NCI-H187 treated with DMSO at 0.1 percent for 48 hours (cell line): Measurements from ENCODE around the gene THBD.

ENCODE experiments used
- DNase-seq: peaks from one replicate; lab custom pipeline; 2025; lab: John Stamatoyannopoulos, UW

The THBD gene

DNA sequence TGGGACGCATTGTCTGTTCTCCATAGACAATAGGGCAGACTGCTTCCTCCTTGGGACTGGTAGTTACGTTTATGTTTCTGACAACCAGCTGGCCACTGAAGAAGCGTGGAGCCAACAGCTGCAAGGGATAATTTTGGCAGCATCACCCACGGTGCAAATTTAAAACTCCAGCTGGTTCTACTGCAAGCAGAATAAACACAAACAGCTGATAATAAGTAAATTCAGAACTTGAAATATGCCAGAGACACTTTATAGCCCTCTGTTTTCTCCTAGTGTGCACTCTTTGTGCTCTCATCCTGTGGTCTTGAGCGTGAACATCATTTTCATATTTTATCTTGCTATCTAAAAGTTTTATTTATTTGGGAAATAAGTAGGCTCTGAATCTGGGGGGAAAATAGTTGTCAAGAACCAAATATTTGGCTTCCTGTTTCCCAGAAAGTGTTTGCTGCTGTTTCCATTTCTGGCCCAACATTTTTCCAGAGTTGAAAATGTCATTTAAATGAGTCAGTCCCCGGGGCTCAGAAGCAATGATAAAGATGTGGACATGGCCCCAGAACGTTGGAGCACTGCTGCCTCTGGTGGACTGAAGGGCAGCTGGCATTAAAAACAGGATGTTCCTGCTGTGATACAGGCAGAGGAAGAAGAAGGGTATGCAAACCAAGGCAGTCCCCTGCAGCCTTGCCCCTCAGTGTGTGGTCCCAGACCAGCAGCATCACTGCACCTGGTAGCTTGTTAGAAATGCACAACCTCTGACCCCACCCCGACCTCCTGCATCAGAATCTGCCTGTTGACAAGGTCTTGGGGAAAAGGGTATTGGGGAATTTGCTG lies 12.5 kb upstream of the THBD start:
- DNase-seq: no peak

DNA sequence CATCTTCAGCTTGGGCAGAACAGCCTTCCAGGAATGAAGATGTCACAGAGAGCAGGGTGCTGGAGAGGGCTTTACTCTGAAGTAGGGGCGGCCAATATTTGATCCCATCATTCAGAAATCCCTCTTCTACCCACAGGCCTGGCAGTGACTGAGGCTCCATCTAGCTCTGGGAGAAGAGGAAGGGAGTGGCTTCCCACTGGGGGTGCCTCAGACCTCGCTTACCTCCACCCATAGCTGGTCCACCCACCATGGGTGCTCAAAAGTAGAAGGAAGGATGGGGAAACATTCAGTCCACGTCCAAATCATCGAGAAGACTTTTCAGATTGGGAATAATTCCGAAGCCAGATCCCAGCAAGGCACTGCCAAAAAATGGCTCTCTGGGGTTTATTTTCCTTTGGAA lies 11.8 kb upstream of the THBD start:
- no peak for DNase-seq

DNA sequence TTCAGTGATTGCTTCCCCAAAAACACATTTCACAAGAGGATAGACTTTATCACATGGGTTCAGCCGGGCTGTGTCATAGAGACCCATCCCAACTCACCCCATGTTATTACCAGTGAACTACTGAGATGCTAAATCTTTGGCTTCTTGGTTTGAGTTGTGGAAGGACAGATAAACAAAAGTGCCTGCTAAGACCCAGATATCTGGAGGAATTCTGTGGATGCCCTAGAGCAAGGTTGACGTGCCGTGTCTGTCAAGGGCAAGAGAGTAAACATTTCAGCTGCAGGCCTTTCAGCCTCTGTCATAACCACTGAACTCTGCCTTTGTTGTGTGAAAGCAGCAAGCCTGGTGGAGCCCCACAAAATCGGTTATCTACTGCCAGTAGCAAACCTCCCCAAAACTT lies 11.2 kb upstream of the THBD start:
- DNase-seq: no peak

DNA sequence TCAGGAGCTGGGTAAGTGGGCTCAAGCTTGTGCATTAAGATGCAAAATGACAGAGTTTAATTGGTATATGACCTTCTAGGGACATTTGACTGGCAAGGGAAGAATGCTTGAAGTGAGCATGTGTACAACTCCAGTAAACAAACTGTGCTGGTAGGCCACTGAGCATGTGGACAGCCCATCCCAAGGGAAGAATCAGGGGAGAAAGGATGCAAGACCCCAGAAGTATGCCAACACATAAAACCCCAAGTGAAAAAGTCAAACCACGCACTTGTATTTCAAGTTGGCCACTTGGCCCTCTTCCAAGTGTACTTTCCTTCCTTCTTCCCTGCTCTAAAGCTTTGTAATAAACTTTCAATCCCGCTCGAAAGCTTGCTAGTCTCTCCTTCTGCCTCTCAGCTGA lies 10.4 kb upstream of the THBD start:
- no peak for DNase-seq

DNA sequence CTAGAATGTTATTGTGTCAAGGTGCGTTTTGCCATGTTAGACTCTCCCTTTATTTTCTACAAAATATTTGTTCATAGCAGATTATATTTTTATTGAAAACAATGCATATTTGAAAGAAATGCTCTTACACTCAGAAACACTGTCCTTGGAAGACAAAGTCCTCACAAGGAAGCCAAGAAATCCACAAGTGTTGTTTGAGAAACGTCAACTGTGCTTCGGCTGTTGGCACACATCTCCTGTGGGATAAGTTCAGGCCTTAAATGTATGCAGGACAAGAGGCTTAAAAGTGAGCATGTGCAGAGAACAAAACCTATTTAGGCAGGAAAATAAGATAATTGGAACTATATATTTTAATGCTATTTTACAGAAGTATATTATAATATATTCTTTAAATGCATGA lies 9.5 kb upstream of the THBD start:
- DNase-seq: no peak

DNA sequence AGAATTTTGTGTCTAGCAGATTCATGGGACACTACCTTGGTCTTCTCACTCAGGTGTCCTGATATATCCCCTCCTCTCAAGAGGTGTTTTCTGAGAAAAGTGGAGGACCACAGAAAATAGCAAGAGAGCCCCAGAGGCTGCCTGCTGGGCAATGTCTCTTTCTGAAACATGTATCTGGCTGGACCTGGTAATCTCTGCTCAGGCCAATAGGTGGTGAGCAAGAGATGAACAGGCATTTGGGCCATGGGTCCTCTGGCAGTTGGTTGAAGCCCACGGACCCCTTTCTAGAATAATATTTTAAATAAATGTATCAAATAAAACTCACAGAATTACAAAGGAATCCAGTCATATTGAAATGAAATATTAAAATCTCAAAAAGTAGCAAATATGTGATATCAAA lies 8.8 kb upstream of the THBD start:
- no peak for DNase-seq

DNA sequence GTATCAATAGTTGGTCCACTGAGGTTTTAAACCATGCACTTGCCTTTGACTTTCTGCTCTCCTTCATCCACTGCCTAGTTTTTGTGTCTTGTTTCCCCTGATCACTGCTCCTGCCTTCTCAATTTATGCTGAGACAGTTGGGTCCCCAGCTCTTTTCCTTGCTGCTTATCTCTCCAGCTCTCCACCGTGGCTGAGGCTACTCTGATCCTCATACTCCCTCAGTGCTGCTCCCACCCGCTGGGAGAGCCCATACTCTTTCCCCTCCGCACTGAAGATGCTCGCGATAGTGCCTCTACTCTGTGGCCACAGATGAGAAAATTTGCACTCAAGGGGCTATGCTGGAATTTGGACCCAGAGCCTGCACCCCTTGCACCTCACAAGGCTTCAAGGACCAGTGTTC lies 3.4 kb upstream of the THBD start:
- no peak for DNase-seq

DNA sequence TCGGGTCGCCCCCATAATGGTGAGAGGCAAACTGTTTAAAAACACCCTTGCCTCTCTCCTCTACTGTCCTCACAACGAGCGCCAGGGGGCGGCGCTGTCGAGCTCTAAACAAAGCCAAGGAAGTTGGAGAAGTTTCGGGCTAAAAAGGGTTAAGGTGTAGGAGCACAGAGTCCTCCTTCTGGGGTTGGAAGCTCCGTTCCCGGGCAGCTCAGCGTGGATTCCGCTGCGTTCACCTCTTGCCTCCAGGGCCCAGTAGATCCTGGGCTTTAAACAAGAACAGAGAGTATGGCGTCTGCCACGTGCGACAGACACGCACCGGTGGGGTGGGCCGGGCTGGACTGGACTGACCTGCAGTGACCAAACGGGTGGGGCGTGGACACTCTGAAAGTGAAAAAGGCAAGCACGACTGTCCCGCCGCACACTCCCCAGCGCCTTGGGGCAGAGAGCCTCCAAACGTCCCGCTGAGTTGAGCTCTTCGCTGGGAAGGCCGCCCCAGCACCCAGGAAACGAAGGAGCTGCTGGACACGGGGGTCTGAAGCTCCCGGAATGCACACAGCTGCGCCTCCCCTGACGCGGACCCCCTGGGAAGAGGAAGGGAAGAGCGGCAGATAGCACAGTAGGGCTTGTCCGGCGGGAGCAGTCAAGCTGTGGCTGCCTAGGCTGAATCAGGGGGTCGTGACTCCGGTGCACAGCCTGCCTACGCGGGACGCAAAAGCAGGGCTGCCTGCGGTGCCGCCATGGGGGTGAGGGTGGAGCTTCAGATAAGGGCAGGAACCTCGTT lies 1.6 kb upstream of the THBD start:
- DNase-seq: no peak

DNA sequence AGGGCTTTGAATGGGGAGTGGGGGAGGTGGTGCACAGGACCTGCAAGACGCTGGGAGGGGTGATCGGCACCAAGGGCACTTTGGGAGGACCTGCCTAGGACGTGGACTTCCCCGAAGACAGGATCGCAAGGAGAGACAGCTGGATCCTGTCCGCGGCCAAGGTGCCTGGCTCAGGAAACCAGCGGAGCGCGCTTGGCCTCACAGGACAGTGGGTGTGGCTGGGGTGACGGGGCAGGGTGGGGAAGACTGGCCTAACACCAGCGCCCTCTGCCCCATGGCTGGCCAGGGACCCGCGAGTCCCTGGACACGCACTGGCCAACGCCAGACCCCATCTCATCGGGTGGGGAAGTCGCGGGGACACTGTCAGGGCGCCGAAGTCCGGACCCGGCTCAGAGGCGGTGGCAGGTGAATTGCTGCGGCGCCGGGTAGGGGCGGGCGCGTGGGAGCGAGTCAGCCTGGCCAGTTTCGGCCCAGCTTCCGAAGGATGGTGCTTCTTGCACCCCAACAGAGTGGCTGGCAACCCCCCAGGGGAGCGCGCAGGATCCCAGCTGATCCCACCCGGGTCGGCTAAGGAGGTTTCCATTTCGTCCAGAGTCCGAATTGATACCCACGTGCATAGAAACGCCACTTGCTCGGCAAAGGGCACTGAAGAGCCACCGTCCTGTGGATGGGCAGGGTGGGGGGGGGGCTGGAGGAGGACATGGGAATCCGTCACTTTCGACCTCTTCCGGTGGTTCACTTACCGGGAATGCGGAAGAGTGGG lies 785 bp upstream of the THBD start:
- no peak for DNase-seq

DNA sequence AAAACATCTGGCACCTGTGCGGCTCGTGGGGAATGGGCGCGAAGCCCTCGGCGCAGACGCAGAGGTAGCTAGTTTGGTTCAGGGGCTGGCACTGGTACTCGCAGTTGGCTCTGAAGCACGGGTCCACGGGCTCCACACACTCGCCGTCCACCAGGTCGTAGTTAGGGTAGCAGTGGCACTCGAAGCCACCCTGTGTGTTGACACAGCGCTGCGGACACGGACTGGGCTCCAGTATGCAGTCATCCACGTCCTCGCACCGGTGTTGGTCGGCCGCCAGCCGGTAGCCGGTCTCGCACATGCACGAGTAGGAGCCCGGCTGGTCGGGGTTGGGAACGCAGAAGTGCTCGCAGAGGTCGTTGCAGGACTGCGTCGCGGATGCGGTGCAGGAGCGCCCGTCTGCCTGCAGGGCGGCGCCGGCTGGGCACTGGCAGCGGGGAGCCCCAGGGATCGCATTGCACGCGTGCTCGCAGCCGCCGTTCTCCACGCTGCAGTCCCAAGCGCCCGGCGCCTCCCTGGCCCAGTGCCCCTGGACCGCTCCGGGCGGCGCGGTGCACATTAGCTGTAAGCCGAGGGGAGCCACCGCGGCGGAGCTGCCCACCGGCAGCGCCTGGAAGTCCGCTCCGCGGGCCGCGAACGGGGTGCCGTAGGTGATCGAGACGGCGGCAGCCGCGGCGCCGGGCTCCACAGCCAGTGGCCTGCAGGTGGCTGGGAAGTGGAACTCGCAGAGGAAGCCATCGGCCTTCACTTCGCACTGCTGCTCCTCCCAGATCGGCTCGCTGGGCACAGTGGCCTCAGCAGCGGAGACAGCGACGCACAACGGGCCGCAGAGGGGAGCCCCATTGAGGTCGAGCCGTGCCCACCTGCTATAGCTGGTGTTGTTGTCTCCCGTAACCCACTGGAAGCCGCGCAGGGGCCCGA lies 930 bp downstream of the THBD start:
- DNase-seq: no peak

DNA sequence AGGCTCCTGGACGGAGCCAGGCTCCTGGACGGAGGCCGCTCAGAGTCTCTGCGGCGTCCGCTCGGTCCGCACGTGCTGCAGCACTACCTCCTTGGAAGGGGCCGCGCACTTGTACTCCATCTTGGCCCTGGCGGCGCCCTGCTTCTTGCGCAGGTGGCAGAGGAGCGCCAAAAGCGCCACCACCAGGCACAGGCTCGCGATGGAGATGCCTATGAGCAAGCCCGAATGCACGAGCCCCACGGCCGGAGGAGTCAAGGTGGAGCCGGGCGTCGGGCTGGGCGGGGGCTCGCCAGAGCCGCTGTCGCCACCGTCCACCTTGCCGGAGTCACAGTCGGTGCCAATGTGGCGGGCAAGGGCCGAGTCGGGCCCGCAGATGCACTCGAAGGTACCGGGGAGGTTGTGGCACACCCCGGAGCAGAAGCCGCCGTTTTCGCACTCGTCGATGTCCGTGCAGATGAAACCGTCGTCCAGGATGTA lies 1.7 kb downstream of the THBD start:
- no peak for DNase-seq

DNA sequence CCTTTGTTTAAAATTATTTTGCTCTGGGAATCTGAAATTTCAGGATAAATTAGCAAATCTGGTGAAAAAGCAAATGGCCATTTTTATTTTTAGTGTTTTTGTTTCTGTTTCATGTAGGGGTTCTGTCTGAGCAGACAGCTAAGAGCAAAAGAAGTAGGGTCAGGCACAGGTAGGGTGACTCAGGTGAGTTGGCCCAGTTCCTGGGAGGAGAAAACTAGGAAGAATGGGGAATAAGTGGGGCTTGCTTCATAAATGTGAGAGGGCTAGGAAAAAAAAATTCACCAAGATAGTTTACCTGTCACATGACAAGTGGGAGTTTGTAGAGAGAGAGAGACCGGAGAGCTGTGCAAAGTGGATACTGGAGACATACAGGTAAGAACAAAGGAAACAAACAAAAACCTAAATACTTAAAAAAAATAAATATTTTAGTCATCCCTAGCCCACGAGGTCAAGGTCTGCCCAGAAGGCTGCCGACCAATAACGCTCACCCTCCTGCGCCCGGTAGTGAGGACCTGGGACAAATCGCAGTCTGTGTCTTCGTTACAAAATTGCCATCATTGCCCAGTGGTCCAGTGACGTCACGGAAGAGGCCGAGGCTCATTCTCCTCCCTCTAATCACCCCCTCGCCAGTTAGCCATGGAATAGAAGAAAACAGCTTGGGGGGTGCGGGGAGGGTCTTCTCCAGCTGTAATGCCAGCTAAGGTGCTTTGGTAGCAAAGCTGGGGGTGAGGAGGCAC lies 2.3 kb downstream of the THBD start:
- DNase-seq: no peak

DNA sequence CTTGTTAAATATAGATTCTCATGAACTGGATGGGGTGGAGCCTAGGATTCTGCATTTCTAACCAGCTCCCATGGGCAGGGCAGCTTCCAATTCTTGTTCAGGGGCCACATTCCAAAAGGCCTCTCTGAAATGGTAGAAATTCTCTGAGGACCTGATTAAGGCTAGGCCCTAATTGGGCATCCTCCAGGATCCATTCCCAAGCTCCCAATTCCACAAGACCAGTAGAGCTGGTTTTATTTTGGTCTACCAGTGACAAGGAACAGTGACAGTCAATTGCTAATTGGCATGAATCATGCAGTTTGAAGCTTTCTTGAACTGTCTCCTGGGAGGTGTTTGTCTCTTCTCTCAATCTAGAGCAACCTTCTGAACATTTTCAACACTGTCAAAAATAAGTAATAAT lies 3.0 kb downstream of the THBD start:
- no peak for DNase-seq

DNA sequence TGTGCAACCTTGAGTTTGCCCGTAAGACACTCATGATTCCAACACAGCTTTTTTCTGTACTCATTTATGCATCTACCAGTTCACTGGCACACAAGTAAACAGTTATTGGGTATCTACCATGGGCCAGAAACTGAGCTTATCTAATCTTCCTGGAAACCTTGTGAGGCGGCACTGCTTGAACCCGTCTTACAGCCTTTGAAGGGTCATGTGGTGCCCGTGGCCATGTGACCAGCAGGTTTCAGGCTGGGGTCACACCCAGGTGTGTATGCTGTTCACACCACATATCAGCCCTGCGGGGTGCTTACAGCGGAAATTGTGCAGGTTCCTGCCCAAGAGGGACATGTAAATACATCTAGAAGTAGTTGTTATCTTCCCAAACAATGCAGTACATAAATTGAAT lies 6.1 kb downstream of the THBD start:
- no peak for DNase-seq

DNA sequence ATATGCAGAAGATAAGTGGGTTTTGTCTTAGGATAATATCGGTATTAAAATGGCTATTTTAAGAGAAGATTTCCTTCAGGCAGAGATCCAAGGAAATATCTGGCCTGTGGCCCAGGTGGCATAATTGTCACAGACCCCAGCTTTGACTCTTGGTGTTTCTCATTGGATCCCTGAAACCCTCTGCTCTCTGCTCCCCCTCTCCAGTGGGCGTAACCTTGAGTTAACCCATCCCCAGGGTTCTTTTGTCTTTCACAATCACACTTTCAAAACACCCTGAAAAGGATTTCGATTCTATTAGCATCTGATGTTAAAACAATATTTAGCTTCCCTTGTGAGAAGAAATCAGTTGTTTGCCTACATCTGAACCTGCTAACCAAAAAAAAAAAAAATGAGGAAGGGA lies 7.2 kb downstream of the THBD start:
- DNase-seq: no peak

DNA sequence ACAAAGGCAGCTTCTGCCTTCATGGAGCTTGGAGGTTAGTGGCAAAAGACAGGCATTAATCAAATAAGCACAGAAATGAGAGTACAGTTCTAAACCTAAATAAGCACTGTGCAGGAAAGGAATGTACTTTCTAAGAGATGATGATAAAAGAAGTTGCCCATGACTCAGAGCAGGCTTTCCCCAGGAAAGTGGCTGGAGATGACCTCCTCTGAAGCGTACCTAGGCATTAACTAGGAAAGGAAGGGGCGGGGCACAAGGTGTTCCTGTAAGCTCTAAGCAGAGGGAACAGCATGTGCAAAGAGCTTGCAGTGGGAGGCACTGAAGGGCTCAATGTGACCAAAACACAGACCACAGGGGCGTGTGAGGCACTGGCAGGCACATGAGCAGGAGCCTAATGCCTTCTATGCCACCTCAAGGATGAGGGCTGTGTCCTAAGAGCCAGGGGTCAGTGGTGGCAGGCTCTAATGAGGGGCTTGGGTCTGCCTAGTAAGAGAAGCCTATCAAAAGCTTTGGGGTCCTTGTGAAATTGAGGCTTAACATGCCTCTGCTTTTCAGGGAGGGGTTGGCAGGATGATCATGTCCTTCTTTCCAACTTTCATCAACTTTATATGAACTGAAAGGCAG lies 9.5 kb downstream of the THBD start:
- no peak for DNase-seq

DNA sequence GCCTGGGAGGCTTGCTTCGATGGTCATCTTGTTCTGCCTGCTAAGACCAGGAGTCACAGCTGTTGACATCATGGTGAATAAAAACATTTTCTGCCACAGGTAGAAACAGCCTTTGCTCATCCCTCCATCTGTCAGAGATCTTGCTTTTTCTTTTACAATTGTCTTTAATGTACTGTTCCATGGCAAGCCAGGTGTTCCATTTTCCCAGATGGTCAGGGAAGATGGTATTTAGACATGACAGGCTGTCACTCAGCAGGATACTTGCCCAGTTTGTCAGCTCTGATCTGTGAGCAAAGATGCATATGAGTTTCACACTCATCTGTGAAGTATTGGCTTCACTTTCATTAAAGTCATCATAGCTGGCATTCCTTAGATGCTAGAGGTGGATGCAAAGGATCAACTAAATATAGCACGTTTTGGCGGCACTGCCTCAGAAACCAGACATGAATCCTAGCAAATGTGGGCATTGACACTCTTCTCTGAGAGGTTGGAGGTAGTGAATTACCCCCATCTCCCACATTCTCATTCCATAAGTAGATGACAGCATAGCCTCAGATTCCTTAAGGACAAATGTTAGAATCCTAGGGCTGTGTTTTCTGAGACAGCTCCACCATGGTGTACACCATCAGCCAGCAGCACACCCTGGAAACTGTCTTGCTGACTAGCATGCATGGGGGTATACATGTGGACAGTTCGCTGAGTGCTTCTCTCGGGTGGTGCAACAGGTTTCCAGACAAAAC lies 10.2 kb downstream of the THBD start:
- DNase-seq: no peak

DNA sequence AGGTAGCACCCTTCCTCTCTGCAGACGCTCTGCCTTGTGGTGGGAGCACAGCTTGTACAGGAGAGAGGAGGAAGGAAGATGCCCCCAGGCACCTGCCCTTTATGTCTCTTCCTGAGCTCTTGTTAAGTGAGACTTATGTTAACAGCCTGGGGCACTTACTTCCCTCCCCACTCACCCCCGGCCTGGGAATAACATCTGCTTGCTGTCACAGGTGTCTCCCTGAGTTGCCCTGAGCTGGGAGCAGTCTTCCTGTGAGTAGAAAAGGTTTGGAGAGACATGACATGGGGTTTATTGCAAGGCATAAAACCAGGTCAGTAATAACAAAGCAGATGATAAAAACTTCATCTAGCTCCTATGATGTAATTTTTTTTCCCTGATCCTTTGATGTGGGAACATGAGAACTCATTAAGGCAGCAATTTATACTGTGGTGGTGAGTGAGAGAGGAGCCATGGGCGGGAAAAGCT lies 12.4 kb downstream of the THBD start:
- DNase-seq: no peak

DNA sequence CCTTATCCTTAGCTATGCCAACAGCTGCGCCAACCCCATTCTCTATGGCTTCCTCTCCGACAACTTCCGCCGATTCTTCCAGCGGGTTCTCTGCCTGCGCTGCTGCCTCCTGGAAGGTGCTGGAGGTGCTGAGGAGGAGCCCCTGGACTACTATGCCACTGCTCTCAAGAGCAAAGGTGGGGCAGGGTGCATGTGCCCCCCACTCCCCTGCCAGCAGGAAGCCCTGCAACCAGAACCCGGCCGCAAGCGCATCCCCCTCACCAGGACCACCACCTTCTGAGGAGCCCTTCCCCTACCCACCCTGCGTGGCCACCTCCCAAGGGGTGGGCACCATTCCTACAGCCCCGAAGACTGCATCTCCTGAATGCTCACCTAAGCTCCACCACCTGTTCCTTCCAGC lies 13.1 kb downstream of the THBD start:
- no peak for DNase-seq

DNA sequence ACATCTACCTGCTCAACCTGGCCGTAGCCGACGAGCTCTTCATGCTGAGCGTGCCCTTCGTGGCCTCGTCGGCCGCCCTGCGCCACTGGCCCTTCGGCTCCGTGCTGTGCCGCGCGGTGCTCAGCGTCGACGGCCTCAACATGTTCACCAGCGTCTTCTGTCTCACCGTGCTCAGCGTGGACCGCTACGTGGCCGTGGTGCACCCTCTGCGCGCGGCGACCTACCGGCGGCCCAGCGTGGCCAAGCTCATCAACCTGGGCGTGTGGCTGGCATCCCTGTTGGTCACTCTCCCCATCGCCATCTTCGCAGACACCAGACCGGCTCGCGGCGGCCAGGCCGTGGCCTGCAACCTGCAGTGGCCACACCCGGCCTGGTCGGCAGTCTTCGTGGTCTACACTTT lies 13.7 kb downstream of the THBD start:
- DNase-seq: no peak
